HK-2 (cell line): Measurements from ENCODE around the gene GYPC.

Source experiments
- DNase-seq: peaks from one replicate; pipeline ENCODE4 v3.0.0-alpha.2; 2018; ENCODE audit not compliant: unreplicated experiment

GYPC gene

DNA sequence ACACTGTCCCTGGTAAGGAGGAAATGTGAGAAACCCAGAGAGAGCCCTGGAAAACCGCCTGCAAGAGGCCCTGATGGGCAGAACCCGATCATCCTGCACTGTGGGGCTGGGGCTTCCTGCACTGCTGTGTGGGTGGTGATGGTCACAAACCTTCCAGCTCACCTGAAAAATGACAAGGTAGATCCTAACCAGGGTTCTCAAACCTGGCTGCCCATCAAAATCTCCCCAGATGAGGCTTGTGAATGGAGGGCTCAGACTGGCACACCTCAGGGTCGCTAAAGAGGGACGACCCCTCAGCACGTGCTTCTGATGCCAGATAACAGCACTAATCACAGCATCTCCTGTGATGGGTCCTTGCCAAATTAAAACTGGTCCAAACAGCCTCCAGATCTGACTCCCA lies 74.7 kb downstream of the GYPC start:
- DNase-seq = no peak

DNA sequence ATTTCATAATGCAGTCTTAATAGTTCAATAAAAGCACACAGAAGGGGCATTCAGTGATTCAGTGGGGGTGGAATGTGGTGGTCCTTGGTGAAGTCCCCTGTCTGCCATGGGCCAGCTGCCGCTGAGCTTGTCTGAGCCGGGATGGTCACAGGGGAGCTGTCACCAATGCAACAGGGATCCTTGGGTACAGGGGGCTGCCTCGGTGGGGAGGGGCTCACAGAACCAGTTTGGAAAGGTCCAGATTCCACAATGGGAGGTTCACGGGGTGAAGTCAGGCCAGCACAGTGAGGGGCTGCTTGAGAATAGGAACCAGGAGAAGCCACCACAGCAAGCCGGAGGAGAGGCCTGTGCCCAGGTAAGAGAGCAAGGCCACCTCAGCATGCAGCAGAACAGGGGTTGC lies 75.4 kb downstream of the GYPC start:
- no peak for DNase-seq

DNA sequence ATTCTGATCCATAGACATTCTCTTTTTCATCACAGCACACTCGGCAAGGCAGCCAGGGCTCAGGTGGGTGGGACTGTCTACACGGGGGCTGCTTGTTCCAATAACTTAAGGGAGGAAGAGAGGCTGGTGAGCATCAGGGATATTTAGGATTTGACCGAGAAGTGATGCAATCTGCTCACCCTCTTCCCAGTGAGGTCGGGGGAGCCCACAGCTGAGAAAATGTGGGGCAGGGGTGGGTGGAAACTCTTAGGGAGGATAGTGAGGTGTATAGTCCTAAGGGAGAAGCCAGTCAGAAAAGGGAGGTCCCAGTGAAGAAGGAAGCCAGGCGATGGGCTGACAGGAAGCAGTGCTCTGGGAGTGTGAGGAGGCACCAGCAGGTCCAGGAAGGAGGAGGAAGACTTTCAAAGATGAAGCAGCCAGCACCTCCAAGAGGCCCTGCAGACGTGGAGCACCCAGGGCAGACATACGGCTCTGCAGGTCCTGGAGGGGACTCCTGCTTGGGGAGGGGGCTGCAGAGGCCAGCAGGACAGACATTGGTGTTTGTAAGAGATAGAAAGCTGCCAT lies 76.8 kb downstream of the GYPC start:
- no peak for DNase-seq

DNA sequence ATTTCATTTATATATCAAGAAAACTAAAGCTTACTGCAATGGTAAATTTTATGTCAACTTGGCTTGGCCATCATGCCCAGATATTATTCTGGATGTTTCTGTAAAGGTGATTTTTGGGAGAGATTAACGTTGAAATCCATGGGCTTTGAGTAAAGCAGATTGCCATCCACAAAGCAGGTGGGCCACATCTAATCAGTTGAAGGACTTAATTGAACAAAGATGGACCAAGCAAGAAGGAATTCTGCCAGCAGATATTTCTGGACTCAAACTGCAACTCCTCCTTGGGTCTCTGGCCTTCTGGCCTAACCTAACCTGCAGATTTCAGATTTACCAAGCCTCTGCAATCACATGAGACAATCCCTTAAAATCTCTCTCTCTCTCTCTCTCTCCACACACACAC lies 77.8 kb downstream of the GYPC start:
- DNase-seq = no peak

DNA sequence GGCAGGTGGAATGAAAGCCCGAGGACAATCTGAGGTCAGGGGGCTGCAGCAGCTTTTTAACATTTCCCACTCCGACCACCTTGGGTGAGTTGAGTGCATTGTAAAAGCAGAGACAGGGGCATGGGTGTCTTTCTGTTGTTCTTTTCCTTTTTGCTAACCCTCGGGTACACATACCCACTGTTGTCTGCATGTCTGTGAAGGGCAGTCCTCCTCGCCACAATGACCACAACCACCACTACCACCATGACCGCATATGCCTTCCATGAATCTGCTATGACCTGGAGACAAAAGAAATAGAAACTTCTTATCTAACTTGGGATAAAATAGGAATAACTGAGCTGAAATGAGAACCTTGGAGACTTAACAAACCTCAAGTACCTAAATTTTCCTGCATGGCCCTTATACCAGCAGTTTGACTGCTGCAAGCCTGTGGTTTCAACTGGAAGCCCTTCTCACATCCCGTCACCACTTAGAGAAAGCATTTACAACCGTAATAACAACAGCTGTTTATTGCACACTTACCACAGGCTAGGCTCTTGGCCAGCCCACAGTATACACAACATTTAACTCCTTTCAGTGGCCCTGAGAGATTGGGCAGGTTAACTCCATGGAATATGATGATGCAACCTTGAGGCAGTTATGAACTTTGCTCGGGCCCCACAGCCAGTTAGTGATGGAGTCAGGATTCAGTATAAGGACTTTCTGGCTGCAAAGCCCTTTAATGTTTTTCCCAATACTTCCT lies 80.3 kb downstream of the GYPC start:
- no peak for DNase-seq

DNA sequence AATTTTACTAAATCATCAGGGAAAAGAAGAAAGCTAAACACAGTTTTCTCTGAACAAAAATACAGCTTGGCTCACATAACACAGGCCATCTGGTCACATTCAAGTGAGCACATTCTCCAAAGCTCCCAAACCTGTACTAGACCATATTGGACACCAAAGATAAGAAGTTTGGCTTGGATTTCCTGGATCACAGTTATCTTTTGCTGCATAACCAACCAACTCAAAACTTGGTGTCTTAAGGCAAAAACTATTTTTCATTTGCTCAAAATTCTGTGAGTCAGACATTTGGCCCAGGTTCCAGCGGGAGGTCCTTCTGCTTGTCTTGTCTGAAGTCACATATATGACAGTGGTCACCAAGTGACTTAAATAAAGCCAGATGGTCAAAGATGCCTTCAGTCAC lies 83.2 kb downstream of the GYPC start:
- DNase-seq = no peak

DNA sequence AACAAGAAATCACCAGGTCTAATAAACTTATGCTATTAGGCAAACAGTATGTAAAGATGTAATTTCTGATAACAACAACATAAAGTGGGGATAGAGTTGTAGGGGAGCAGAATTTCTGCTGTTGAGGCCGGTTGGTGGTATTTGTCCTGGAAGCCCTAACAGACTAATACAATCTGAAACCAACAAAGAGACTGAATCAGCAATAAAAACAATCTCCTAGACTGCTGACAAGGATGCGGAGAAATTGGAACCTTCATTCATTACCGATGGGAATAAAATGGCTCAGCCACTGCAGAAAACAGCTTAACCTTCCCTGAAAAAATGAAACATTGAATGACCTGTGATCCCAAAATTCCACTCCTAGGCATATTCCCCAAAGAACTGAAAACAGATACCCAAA lies 88.7 kb downstream of the GYPC start:
- no peak for DNase-seq
